Colonic mucosa (tissue), 4 donors: ENCODE data around the gene SMIM23. TPM values are rescaled to one million over a fixed set of nuclear protein-coding genes. Genes with fewer than 3 reads are reported as not detected.

Experiments
- DNase-seq: peaks from one replicate; pipeline ENCODE4 v3.0.0-alpha.2; 2020
- H3K27ac ChIP-seq: fragments of 200-600 bp; one replicate; pipeline ENCODE4 v1.8.0; 2021
- H3K27me3 ChIP-seq: fragments of 200-600 bp; one replicate; pipeline ENCODE4 v1.8.0; 2021
- H3K36me3 ChIP-seq: fragments of 200-600 bp; one replicate; pipeline ENCODE4 v1.8.0; 2021
- H3K4me1 ChIP-seq: fragments of 200-600 bp; one replicate; pipeline ENCODE4 v1.8.0; 2021; ENCODE audit warnings: mild to moderate bottlenecking
- H3K4me3 ChIP-seq: fragments of 200-600 bp; one replicate; pipeline ENCODE4 v1.8.0; 2021
- H3K9ac ChIP-seq, 2 donors: one replicate each; pipeline ENCODE4 v1.7.0; 2013; ENCODE audit warnings: control low read depth in 2 of 2, low read depth in 2 of 2, low read length in 2 of 2
- H3K9me3 ChIP-seq: fragments of 200-600 bp; one replicate; pipeline ENCODE4 v1.8.0; 2021
- CTCF ChIP-seq: fragments of 200-600 bp; IDR thresholded peaks from one replicate; pipeline ENCODE4 v1.8.0; 2022; ENCODE audit warnings: antibody characterized with exemption, mild to moderate bottlenecking
- intact Hi-C: fragments of 100-400 bp; cut with DNase I; formaldehyde crosslinking; loops from one replicate; pipeline ENCODE4 v1.14.1; 2022
- total RNA-seq, 2 donors: library from RNA; stranded (reverse); fragmentation: NEBNext Ultra II Directional in 1 of 2; extraction: Animal tissue kit (Norgen Biotek cat#: 25700) in 1 of 2; gene quantifications; one replicate each; pipeline ENCODE4 v1.2.1, GENCODE V29; 2021
- donor health status: healthy.
- donor health status: DM: no; HTN: no; CAD: no.
- donor health status: DM: no; HTN: no; CAD: no.

Gene SMIM23
- total RNA-seq, 2 donors from 2014 or later: not detected

- Histone ChIP-seq H3K36me3 (no peaks in the 10 kb centered on the region), H3K27ac (no peak overlapping the region), H3K4me3 (no peak overlapping the region), H3K9me3 (no peaks in the 10 kb centered on the region), H3K27me3 (no peaks in the 10 kb centered on the region), H3K4me1 (no peaks in the 10 kb centered on the region), H3K9ac (no peak overlapping the region)
- intact Hi-C loops: no loop called here
- DNase-seq: no peak
- TF ChIP-seq CTCF: no peak
Measured at GRCh38 chr5:171782332-171782966, 3.2 kb upstream of the SMIM23 start.

GRCh38 chr5:171783051-171783450 is 2.6 kb upstream of the SMIM23 start:
- Histone ChIP-seq H3K27ac (no peak overlapping the region), H3K36me3 (no peaks in the 10 kb centered on the region), H3K9me3 (no peaks in the 10 kb centered on the region), H3K27me3 (no peaks in the 10 kb centered on the region), H3K9ac (no peak overlapping the region), H3K4me3 (no peak overlapping the region), H3K4me1 (no peaks in the 10 kb centered on the region)
- TF ChIP-seq CTCF: no peak
- intact Hi-C loops: no loop called here
- no peak for DNase-seq

- Histone ChIP-seq H3K27me3 (no peaks in the 10 kb centered on the region), H3K4me3 (no peak overlapping the region), H3K9me3 (no peaks in the 10 kb centered on the region), H3K4me1 (no peaks in the 10 kb centered on the region), H3K27ac (no peak overlapping the region), H3K36me3 (no peaks in the 10 kb centered on the region), H3K9ac (no peak overlapping the region)
- DNase-seq: no peak
- intact Hi-C loops: no loop called here
- TF ChIP-seq CTCF: no peak
Measured at GRCh38 chr5:171789353-171789752, 3.7 kb downstream of the SMIM23 start.

GRCh38 chr5:171790408-171790807 is 4.8 kb downstream of the SMIM23 start:
- no peak for DNase-seq
- Histone ChIP-seq H3K27ac (no peak overlapping the region), H3K27me3 (no peaks in the 10 kb centered on the region), H3K9me3 (no peaks in the 10 kb centered on the region), H3K36me3 (no peaks in the 10 kb centered on the region), H3K9ac (no peak overlapping the region), H3K4me3 (no peak overlapping the region), H3K4me1 (no peaks in the 10 kb centered on the region)
- intact Hi-C loops: no loop called here
- no peak for TF ChIP-seq CTCF

GRCh38 chr5:171794470-171794960 is 8.9 kb downstream of the SMIM23 start:
- Histone ChIP-seq H3K9me3 (no peaks in the 10 kb centered on the region), H3K4me1 (no peaks in the 10 kb centered on the region), H3K36me3 (no peaks in the 10 kb centered on the region), H3K27ac (no peak overlapping the region), H3K4me3 (no peak overlapping the region), H3K27me3 (no peaks in the 10 kb centered on the region), H3K9ac (no peak overlapping the region)
- intact Hi-C loops: no loop called here
- TF ChIP-seq CTCF: no peak
- no peak for DNase-seq
